NT2/D1 (cell line): ENCODE results near the gene WFDC2.

Experiments
- SUZ12 ChIP-seq: IDR thresholded peaks from 2 replicates; pipeline ENCODE4 v1.6.1; 2011; ENCODE audit not compliant: insufficient read length, insufficient read depth; ENCODE audit errors: extremely low read depth
- YY1 ChIP-seq: IDR thresholded peaks from 2 replicates; pipeline ENCODE4 v1.6.1; 2011; ENCODE audit not compliant: insufficient read length, insufficient read depth
- ZNF274 ChIP-seq: IDR thresholded peaks from 2 replicates; pipeline ENCODE4 v1.6.1; 2011; ENCODE audit warnings: mild to moderate bottlenecking, low read depth, low read length

GRCh38 chr20:45448270-45448669 is 21.3 kb upstream of the WFDC2 start:
- TF ChIP-seq ZNF274 (no peak), YY1 (no peak), SUZ12 (no peak)
